Neural progenitor cell (in vitro differentiated cells): ENCODE data around the gene OR8K3. TPM values are rescaled to one million over a fixed set of nuclear protein-coding genes. Genes with fewer than 3 reads are reported as not detected.

Experiments used
- DNase-seq: peaks from one replicate; pipeline ENCODE4 v3.0.0-alpha.2; 2016; ENCODE audit warnings: low spot score
- H2AFZ ChIP-seq: fragments of 200-600 bp; sonication (generic); replicated peaks from 2 replicates; pipeline ENCODE4 v1.6.1; 2016; ENCODE audit warnings: antibody characterized with exemption
- H3F3A ChIP-seq: fragments of 200-600 bp; sonication (generic); 2 replicates; pipeline ENCODE4 v1.6.1; 2016; ENCODE audit warnings: antibody characterized with exemption, low read depth
- H3K27ac ChIP-seq: fragments of 200-600 bp; sonication (generic); 2 replicates; pipeline ENCODE4 v1.5.1; 2016; ENCODE audit warnings: mild to moderate bottlenecking
- H3K27me3 ChIP-seq: fragments of 200-600 bp; sonication (generic); 2 replicates; pipeline ENCODE4 v1.6.1; 2016; ENCODE audit warnings: mild to moderate bottlenecking, moderate library complexity
- H3K36me3 ChIP-seq: fragments of 200-600 bp; sonication (generic); 2 replicates; pipeline ENCODE4 v1.5.1; 2016
- H3K4me1 ChIP-seq: fragments of 200-600 bp; sonication (generic); 2 replicates; pipeline ENCODE4 v1.6.1; 2016; ENCODE audit warnings: mixed run types
- H3K4me2 ChIP-seq: fragments of 200-600 bp; sonication (generic); 2 replicates; pipeline ENCODE4 v1.6.1; 2016
- H3K4me3 ChIP-seq: fragments of 200-600 bp; sonication (generic); 2 replicates; pipeline ENCODE4 v1.5.1; 2016
- H3K79me2 ChIP-seq: fragments of 200-600 bp; sonication (generic); 2 replicates; pipeline ENCODE4 v1.6.1; 2016; ENCODE audit warnings: low read depth
- H3K9ac ChIP-seq: fragments of 200-600 bp; sonication (generic); 2 replicates; pipeline ENCODE4 v1.6.1; 2016
- H3K9me3 ChIP-seq: fragments of 200-600 bp; sonication (generic); 2 replicates; pipeline ENCODE4 v1.5.1; 2016; ENCODE audit warnings: low read depth
- H4K20me1 ChIP-seq: fragments of 200-600 bp; sonication (generic); 2 replicates; pipeline ENCODE4 v1.6.1; 2016; ENCODE audit warnings: low read depth
- H3K27ac Mint-ChIP-seq: 3 replicates; pipeline ENCODE4 v1.8.0; 2021; ENCODE audit warnings: mixed read lengths
- H3K27me3 Mint-ChIP-seq: 2 replicates; pipeline ENCODE4 v1.8.0; 2022; ENCODE audit warnings: low read depth, mild to moderate bottlenecking, inconsistent platforms, moderate library complexity, mixed read lengths; ENCODE audit not compliant: insufficient read depth
- H3K36me3 Mint-ChIP-seq: 3 replicates; pipeline ENCODE4 v1.8.0; 2021; ENCODE audit warnings: mixed read lengths
- H3K4me1 Mint-ChIP-seq: 3 replicates; pipeline ENCODE4 v1.8.0; 2021; ENCODE audit warnings: mixed read lengths
- H3K4me3 Mint-ChIP-seq: 3 replicates; pipeline ENCODE4 v1.8.0; 2021; ENCODE audit warnings: mild to moderate bottlenecking, moderate library complexity, mixed read lengths
- H3K9me3 Mint-ChIP-seq: 3 replicates; pipeline ENCODE4 v1.8.0; 2020; ENCODE audit warnings: mixed read lengths
- EZH2 ChIP-seq: fragments of 200-600 bp; sonication (generic); IDR thresholded peaks from 2 replicates; pipeline ENCODE4 v1.6.1; 2017; ENCODE audit warnings: antibody characterized with exemption, mild to moderate bottlenecking, moderate library complexity
- EZH2phosphoT487 ChIP-seq: fragments of 200-600 bp; sonication (generic); IDR thresholded peaks from 2 replicates; pipeline ENCODE4 v1.6.1; 2017; ENCODE audit warnings: antibody characterized with exemption
- total RNA-seq: library from RNA; depleted of rRNA; stranded (reverse); fragments of >200 nt; gene quantifications from 2 replicates; pipeline ENCODE4 v1.2.3, GENCODE V29; 2015; ENCODE audit warnings: low replicate concordance
- TF ChIP-seq, protein P1 (sequence below): fragments of 200-600 bp; sonication (generic); IDR thresholded peaks from 2 replicates; pipeline ENCODE4 v1.5.1; 2017; ENCODE audit warnings: antibody characterized with exemption, mild to moderate bottlenecking

OR8K3 gene
- total RNA-seq, 1 donor from 2014 or later: not detected

DNA sequence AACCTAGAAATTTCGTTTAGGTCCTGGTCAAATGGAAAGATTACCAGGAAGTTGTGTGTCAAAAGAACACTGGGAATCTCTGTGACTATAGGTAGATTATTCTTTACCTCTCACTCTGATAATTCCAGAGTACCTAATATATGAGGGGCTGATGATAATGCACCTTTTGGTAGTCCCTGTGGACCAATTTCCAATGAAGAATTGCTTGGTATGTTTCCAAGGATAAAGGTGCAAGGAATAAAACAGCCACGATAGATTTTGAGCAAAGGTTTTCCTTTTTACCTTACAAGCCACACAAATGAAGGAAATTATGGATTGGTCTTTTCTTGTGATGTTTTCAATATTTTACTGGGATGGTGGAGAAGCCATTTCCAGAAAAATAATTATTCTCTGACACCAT, 22.8 kb upstream of the OR8K3 start, which contains the start of gene OR8H1:
TSS of gene OR8H1 (minus strand) at position 101 of the 400 bp plus-strand sequence. CDS start 1,192 bp downstream, outside the sequence.
- H3K79me2 ChIP-seq: no peaks in the 10 kb centered on the region
- TF ChIP-seq, protein P1, sequence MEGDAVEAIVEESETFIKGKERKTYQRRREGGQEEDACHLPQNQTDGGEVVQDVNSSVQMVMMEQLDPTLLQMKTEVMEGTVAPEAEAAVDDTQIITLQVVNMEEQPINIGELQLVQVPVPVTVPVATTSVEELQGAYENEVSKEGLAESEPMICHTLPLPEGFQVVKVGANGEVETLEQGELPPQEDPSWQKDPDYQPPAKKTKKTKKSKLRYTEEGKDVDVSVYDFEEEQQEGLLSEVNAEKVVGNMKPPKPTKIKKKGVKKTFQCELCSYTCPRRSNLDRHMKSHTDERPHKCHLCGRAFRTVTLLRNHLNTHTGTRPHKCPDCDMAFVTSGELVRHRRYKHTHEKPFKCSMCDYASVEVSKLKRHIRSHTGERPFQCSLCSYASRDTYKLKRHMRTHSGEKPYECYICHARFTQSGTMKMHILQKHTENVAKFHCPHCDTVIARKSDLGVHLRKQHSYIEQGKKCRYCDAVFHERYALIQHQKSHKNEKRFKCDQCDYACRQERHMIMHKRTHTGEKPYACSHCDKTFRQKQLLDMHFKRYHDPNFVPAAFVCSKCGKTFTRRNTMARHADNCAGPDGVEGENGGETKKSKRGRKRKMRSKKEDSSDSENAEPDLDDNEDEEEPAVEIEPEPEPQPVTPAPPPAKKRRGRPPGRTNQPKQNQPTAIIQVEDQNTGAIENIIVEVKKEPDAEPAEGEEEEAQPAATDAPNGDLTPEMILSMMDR: no peak
- TF ChIP-seq EZH2phosphoT487 (no peak), EZH2 (no peak)
- DNase-seq: no peak
- no peak within 1 kb of the TSS for H3K4me3 ChIP-seq
- Mint-ChIP-seq H3K9me3 (no peaks in the 10 kb centered on the region), H3K36me3 (no peaks in the 10 kb centered on the region), H3K27me3 (no peaks in the 10 kb centered on the region), H3K4me3 (no peak within 1 kb of the TSS), H3K27ac (no peak within 1 kb of the TSS), H3K4me1 (no peaks in the 10 kb centered on the region)
- no peaks in the 10 kb centered on the region for H3K27me3 ChIP-seq
- H3K36me3 ChIP-seq: no peaks in the 10 kb centered on the region
- no peak within 1 kb of the TSS for H3K27ac ChIP-seq
- no peaks in the 10 kb centered on the region for H3F3A ChIP-seq
- H3K9ac ChIP-seq: no peak within 1 kb of the TSS
- no peak within 1 kb of the TSS for H2AFZ ChIP-seq
- no peaks in the 10 kb centered on the region for H3K9me3 ChIP-seq
- H3K4me1 ChIP-seq: no peaks in the 10 kb centered on the region
- H4K20me1 ChIP-seq: no peaks in the 10 kb centered on the region
- no peak within 1 kb of the TSS for H3K4me2 ChIP-seq

DNA sequence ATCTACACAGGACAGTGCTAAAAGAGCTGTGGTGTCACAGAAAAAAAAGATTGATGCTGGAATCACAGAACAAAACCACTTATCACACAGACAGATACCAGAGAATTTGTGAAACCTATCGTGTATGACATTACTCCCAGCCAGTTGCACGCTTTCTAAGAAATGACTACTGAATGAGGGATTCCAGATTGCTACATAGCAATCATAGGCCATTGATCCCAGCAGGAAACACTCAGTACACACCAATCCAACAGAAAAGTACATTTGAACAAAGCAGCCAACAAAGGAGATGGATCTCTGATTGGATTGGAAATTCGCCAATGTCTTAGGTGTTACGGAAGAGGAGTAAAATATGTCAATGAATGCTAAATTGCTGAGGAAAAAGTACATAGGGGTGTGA, 18.0 kb upstream of the OR8K3 start:
- Mint-ChIP-seq H3K27ac (no peak overlapping the region), H3K4me1 (no peaks in the 10 kb centered on the region), H3K4me3 (no peak overlapping the region), H3K36me3 (no peaks in the 10 kb centered on the region), H3K27me3 (no peaks in the 10 kb centered on the region), H3K9me3 (no peaks in the 10 kb centered on the region)
- no peak for DNase-seq
- Histone ChIP-seq H4K20me1 (no peaks in the 10 kb centered on the region), H3K9me3 (no peaks in the 10 kb centered on the region), H3K27ac (no peak overlapping the region), H3K79me2 (no peaks in the 10 kb centered on the region), H3F3A (no peaks in the 10 kb centered on the region), H3K9ac (no peak overlapping the region), H3K4me3 (no peak overlapping the region), H3K4me1 (no peaks in the 10 kb centered on the region), H3K27me3 (no peaks in the 10 kb centered on the region), H3K4me2 (no peak overlapping the region), H3K36me3 (no peaks in the 10 kb centered on the region), H2AFZ (no peak overlapping the region)
- no peak for TF ChIP-seq EZH2phosphoT487
- TF ChIP-seq, protein P1: no peak
- no peak for TF ChIP-seq EZH2

DNA sequence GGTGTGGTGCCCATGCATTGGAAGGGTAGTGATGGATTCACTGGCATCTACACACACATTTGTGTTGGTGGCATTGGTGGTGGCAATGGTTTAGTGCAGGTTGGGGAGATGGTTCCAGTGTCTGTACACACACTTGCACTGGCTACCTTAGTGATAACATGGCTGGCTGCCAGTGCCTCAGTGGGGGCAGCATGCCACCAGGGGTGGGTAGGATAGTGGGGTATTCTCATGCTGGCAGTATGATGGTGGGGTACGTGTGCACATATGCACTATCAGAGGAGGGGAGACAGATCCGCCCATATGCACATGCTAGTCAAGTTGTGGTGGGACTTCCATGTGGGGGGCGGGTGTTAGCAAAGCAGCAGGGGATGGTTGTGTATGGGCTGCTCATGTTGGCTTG, 7.1 kb upstream of the OR8K3 start:
- Histone ChIP-seq H3K4me2 (no peak overlapping the region), H3K9ac (no peak overlapping the region), H3F3A (no peaks in the 10 kb centered on the region), H3K36me3 (no peaks in the 10 kb centered on the region), H3K4me3 (no peak overlapping the region), H2AFZ (no peak overlapping the region), H3K27ac (no peak overlapping the region), H3K79me2 (no peaks in the 10 kb centered on the region), H3K9me3 (no peaks in the 10 kb centered on the region), H3K27me3 (no peaks in the 10 kb centered on the region), H4K20me1 (no peaks in the 10 kb centered on the region), H3K4me1 (no peaks in the 10 kb centered on the region)
- TF ChIP-seq, protein P1: no peak
- TF ChIP-seq EZH2phosphoT487: no peak
- no peak for TF ChIP-seq EZH2
- no peak for DNase-seq
- H3K27ac Mint-ChIP-seq: no peak overlapping the region
- no peaks in the 10 kb centered on the region for H3K4me1 Mint-ChIP-seq
- H3K27me3 Mint-ChIP-seq: no peaks in the 10 kb centered on the region
- no peaks in the 10 kb centered on the region for H3K36me3 Mint-ChIP-seq
- H3K4me3 Mint-ChIP-seq: no peak overlapping the region
- no peaks in the 10 kb centered on the region for H3K9me3 Mint-ChIP-seq
